ENCODE data around the gene NATD1. TPM values are rescaled to one million over a fixed set of nuclear protein-coding genes. Genes with fewer than 3 reads are reported as not detected.

The NATD1 gene
- total RNA-seq, 1 experiment from 2014 or later, result 3.1 TPM

GRCh38 chr17:21248500-21248899 lies 4.7 kb downstream of the NATD1 start (continued):
- no peak for TF ChIP-seq CEBPB (IDR thresholded peaks at IDR 0.05; ENCODE audit: low read depth)
- no peak for TF ChIP-seq TCF7L2 (IDR thresholded peaks at IDR 0.05; ENCODE audit: borderline replicate concordance, extremely low read depth, insufficient read depth, insufficient read length)
- no peak for TF ChIP-seq CTCF (IDR thresholded peaks at IDR 0.05 in 2 of 3, conservative IDR thresholded peaks at IDR 0.05 in 1 of 3; ENCODE audit: borderline replicate concordance in 1 of 3, insufficient read depth in 1 of 3, low read depth in 2 of 3, low read length in 2 of 3)
- no peak for TF ChIP-seq EZH2 (IDR thresholded peaks at IDR 0.05)

GRCh38 chr17:21247552-21248258 lies 5.5 kb downstream of the NATD1 start:
- H4K20me1 ChIP-seq (ENCODE audit: insufficient read depth), result no peaks in the 10 kb centered on the region
- no peaks in the 10 kb centered on the region for H3K27me3 ChIP-seq (ENCODE audit: insufficient read depth, low read length)
- no peaks in the 10 kb centered on the region for H3K9me2 ChIP-seq (ENCODE audit: insufficient read depth)
- ChIA-PET RAD21 (ENCODE audit: low non-redundant PET in 1 of 2, low total read pairs in 2 of 2, uncharacterized antibody in 2 of 2, unreplicated experiment in 2 of 2) (no interaction called here), CTCF (no interaction called here), POLR2A (no interaction called here)
- intact Hi-C loops (cut with micrococcal nuclease), result no loop called here
- DNase-seq (ENCODE audit: low read depth, low spot score), result no peak
- H3K4me2 ChIP-seq (ENCODE audit: low read length), result no peak overlapping the region
- H3K79me2 ChIP-seq (ENCODE audit: insufficient read depth, low read length), result no peaks in the 10 kb centered on the region
- BruUV-seq (replicated peaks), result no TSS peak
- no peak overlapping the region for H3K4me3 ChIP-seq (replicated peaks in 1 of 2; ENCODE audit: low read depth in 1 of 2, low read length in 2 of 2)
- H3K9ac ChIP-seq (ENCODE audit: low read length), result no peak overlapping the region
- no peak overlapping the region for H2AFZ ChIP-seq (ENCODE audit: low read depth, low read length, poor library complexity, severe bottlenecking)
- H3K4me1 ChIP-seq (ENCODE audit: control insufficient read depth in 1 of 2, insufficient read depth in 2 of 2, low read length in 2 of 2), result peaks cover 5 to 21% of the 10 kb centered on the region in 2 experiments; a peak in 3 of 4 replicates
- no peaks in the 10 kb centered on the region for H3K36me3 ChIP-seq (ENCODE audit: control insufficient read depth in 1 of 2, insufficient read depth in 2 of 2, low read length in 2 of 2)
- no peak for ATAC-seq
- H3K27ac ChIP-seq (ENCODE audit: low read depth, low read length), result no peak overlapping the region
- TF ChIP-seq ZBTB33 (IDR thresholded peaks at IDR 0.05; ENCODE audit: extremely low read depth, insufficient replicate concordance, low read length), result no peak
- no peak for TF ChIP-seq SRF (IDR thresholded peaks at IDR 0.05; ENCODE audit: low read depth)
- TF ChIP-seq ZFX (IDR thresholded peaks at IDR 0.05), result no peak
- TF ChIP-seq MAX (IDR thresholded peaks at IDR 0.05), result no peak
- TF ChIP-seq CTCF (IDR thresholded peaks at IDR 0.05 in 2 of 3, conservative IDR thresholded peaks at IDR 0.05 in 1 of 3; ENCODE audit: borderline replicate concordance in 1 of 3, insufficient read depth in 1 of 3, low read depth in 2 of 3, low read length in 2 of 3), result no peak
- no peak for TF ChIP-seq CEBPB (IDR thresholded peaks at IDR 0.05; ENCODE audit: low read depth)
- TF ChIP-seq EGR1 (IDR thresholded peaks at IDR 0.05; ENCODE audit: low read depth), result no peak
- no peak for TF ChIP-seq YY1 (IDR thresholded peaks at IDR 0.05; ENCODE audit: extremely low read depth, insufficient replicate concordance, low read depth, low read length)
- no peak for TF ChIP-seq RAD21 (IDR thresholded peaks at IDR 0.05; ENCODE audit: low read depth)
- TF ChIP-seq EZH2 (IDR thresholded peaks at IDR 0.05), result no peak
- H3K9me3 ChIP-seq (ENCODE audit: control insufficient read depth in 1 of 2, insufficient read depth in 1 of 2, low read depth in 1 of 2, low read length in 2 of 2), result no peaks in the 10 kb centered on the region
